ENCODE data around the gene GIT2.

- TF ChIP-seq CTCF (IDR thresholded peaks at IDR 0.05) (no peak), POLR2A (IDR thresholded peaks at IDR 0.05) (no peak), EP300 (IDR thresholded peaks at IDR 0.05; ENCODE audit: low read depth) (no peak)
These were observed 74.2 kb downstream of the GIT2 start for GRCh38 chr12:109921982-109922381.

All from transverse colon (tissue), 3 donors.